ENCODE measurements around the gene MITF.

MITF gene

GRCh38 chr3:69838217-69838616, 99.0 kb downstream of the MITF start:
- no peak for DNase-seq (ENCODE audit: low read depth in 2 of 2)

- no peak for DNase-seq (ENCODE audit: low read depth in 2 of 2)
These were observed 99.6 kb downstream of the MITF start for GRCh38 chr3:69838696-69839515.

GRCh38 chr3:69842351-69842750, 103.1 kb downstream of the MITF start:
- DNase-seq (ENCODE audit: low read depth in 2 of 2): no peak

- DNase-seq (ENCODE audit: low read depth in 2 of 2): no peak
These were observed 103.5 kb downstream of the MITF start for GRCh38 chr3:69842789-69843188.

GRCh38 chr3:69844706-69845105, 105.4 kb downstream of the MITF start:
- DNase-seq (ENCODE audit: low read depth in 2 of 2): no peak

- DNase-seq (ENCODE audit: low read depth in 2 of 2): no peak
These were observed 108.0 kb downstream of the MITF start for GRCh38 chr3:69847303-69847702.

- DNase-seq (ENCODE audit: low read depth in 2 of 2): no peak
These were observed 108.8 kb downstream of the MITF start for GRCh38 chr3:69848113-69848512.

- no peak for DNase-seq (ENCODE audit: low read depth in 2 of 2)
These were observed 111.6 kb downstream of the MITF start for GRCh38 chr3:69850849-69851248.

GRCh38 chr3:69853027-69853426, 113.8 kb downstream of the MITF start:
- DNase-seq (ENCODE audit: low read depth in 2 of 2): no peak

- no peak for DNase-seq (ENCODE audit: low read depth in 2 of 2)
These were observed 116.3 kb downstream of the MITF start for GRCh38 chr3:69855436-69856162.

- DNase-seq (ENCODE audit: low read depth in 2 of 2): no peak
These were observed 117.9 kb downstream of the MITF start for GRCh38 chr3:69856965-69857705.

- no peak for DNase-seq (ENCODE audit: low read depth in 2 of 2)
These were observed 122.3 kb downstream of the MITF start for GRCh38 chr3:69861556-69861955.

- no peak for DNase-seq (ENCODE audit: low read depth in 2 of 2)
These were observed 124.9 kb downstream of the MITF start for GRCh38 chr3:69864141-69864540.

- DNase-seq (ENCODE audit: low read depth in 2 of 2): no peak
These were observed 125.5 kb downstream of the MITF start for GRCh38 chr3:69864766-69865165.

GRCh38 chr3:69865925-69866679, 126.8 kb downstream of the MITF start:
- no peak for DNase-seq (ENCODE audit: low read depth in 2 of 2)

- DNase-seq (ENCODE audit: low read depth in 2 of 2): no peak
These were observed 127.9 kb downstream of the MITF start for GRCh38 chr3:69866988-69867720.

- DNase-seq (ENCODE audit: low read depth in 2 of 2): no peak
These were observed 128.8 kb downstream of the MITF start for GRCh38 chr3:69867941-69868505.

- DNase-seq (ENCODE audit: low read depth in 2 of 2): no peak
These were observed 129.7 kb downstream of the MITF start for GRCh38 chr3:69868841-69869420.

- no peak for DNase-seq (ENCODE audit: low read depth in 2 of 2)
These were observed 130.4 kb downstream of the MITF start for GRCh38 chr3:69869643-69870042.

GRCh38 chr3:69871251-69871650, 132.0 kb downstream of the MITF start:
- DNase-seq (ENCODE audit: low read depth in 2 of 2): no peak

Data from stimulated activated CD4-positive, alpha-beta T cell treated with anti-CD3 and anti-CD28 coated beads, Interleukin-1b, Interleukin-23, amount 100 ng/mL, for 1 hour (primary cell).